Breast epithelium (tissue), 4 donors: ENCODE results near the gene FERD3L. TPM values are rescaled to one million over a fixed set of nuclear protein-coding genes. Genes with fewer than 3 reads are reported as not detected.

Source experiments
- DNase-seq, 2 donors: peaks; one replicate each; pipeline ENCODE4 v3.0.0-alpha.2; 2019; ENCODE audit warnings: low spot score in 2 of 2
- H3K27ac ChIP-seq, 2 donors: fragments of 200-600 bp; sonication (generic) in 1 of 2; one replicate each; pipeline ENCODE4 v1.5.1; 2016 to 2019; ENCODE audit warnings: mild to moderate bottlenecking in 1 of 2
- H3K27me3 ChIP-seq, 2 donors: fragments of 200-600 bp; sonication (generic) in 1 of 2; one replicate each; pipeline versions ENCODE4 v1.5.1 to v1.6.0; 2017 to 2019; ENCODE audit warnings: control low read depth in 1 of 2, mild to moderate bottlenecking in 1 of 2
- H3K36me3 ChIP-seq: fragments of 200-600 bp; one replicate; pipeline ENCODE4 v1.5.1; 2019
- H3K4me1 ChIP-seq, 2 donors: fragments of 200-600 bp; sonication (generic); one replicate each; pipeline ENCODE4 v1.5.1; 2016 to 2019; ENCODE audit warnings: control low read depth in 1 of 2
- H3K4me3 ChIP-seq, 3 donors: fragments of 200-600 bp; sonication (generic); 1 replicate in 2 of 3; 2 replicates in 1 of 3; pipeline ENCODE4 v1.5.1; 2016 to 2019; ENCODE audit warnings: mild to moderate bottlenecking in 3 of 3, moderate library complexity in 2 of 3
- H3K9me3 ChIP-seq, 2 donors: fragments of 200-600 bp; sonication (generic) in 1 of 2; one replicate each; pipeline ENCODE4 v1.5.1; 2016 to 2019; ENCODE audit warnings: control low read depth in 1 of 2
- CTCF ChIP-seq, 3 donors: fragments of 450-650 bp; IDR thresholded peaks; one replicate each; pipeline ENCODE4 v1.5.1; 2016 to 2017; ENCODE audit warnings: antibody characterized with exemption in 3 of 3, mild to moderate bottlenecking in 3 of 3, moderate library complexity in 3 of 3
- POLR2A ChIP-seq: fragments of 450-650 bp; IDR thresholded peaks from one replicate; pipeline ENCODE4 v1.6.1; 2016; ENCODE audit warnings: antibody characterized with exemption, mild to moderate bottlenecking, moderate library complexity
- POLR2AphosphoS5 ChIP-seq, 3 donors: sonication (generic); formaldehyde crosslinking; IDR thresholded peaks; one replicate each; pipeline ENCODE4 v1.6.1; 2017; ENCODE audit warnings: antibody characterized with exemption in 3 of 3
- intact Hi-C: fragments of 100-400 bp; cut with DNase I; formaldehyde crosslinking; loops from one replicate; pipeline ENCODE4 v1.15.1; 2023; ENCODE audit warnings: low total_unique reads
- total RNA-seq, 3 donors: library from RNA; depleted of rRNA; stranded (reverse); fragments of >200 nt; gene quantifications; one replicate each; pipeline ENCODE4 v1.1.0, GENCODE V29; 2016

FERD3L gene
- total RNA-seq, 3 donors from 2014 or later, result not detected

- DNase-seq, result no peak
- Histone ChIP-seq H3K4me3 (no peak overlapping the region), H3K27ac (no peak overlapping the region), H3K27me3 (peaks cover 0 to 5% of the 10 kb centered on the region in 2 donors), H3K36me3 (no peaks in the 10 kb centered on the region), H3K9me3 (no peaks in the 10 kb centered on the region), H3K4me1 (no peaks in the 10 kb centered on the region)
- no peak for TF ChIP-seq POLR2AphosphoS5 (IDR thresholded peaks at IDR 0.05)
- no peak for TF ChIP-seq CTCF (IDR thresholded peaks at IDR 0.05)
- no peak for TF ChIP-seq POLR2A
- intact Hi-C loops, result no loop called here
Measured at GRCh38 chr7:19099194-19099593, 46.0 kb downstream of the FERD3L start.

DNA sequence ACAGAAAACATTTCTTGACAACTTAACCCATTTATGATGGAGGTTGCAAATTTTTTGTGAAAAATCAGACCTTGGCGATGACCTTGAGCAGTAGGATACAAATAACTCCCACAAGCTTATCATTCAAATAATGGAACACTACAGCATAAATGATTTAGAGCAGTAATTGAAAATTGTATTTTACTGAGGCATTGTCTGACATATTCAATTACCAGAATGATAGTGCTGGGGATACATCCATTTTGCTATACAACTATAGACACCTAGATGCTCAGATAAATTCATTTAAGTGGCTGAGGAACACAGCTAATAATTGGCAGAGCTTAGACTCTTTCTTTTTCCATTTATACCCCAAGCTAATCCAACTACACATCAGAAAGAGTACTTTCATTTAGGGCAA lies 46.7 kb downstream of the FERD3L start:
- H3K9me3 ChIP-seq, result no peaks in the 10 kb centered on the region
- no peak for DNase-seq
- no peaks in the 10 kb centered on the region for H3K4me1 ChIP-seq
- intact Hi-C loops, result no loop called here
- H3K36me3 ChIP-seq, result no peaks in the 10 kb centered on the region
- no peak overlapping the region for H3K27ac ChIP-seq
- H3K4me3 ChIP-seq, result no peak overlapping the region
- TF ChIP-seq POLR2AphosphoS5 (IDR thresholded peaks at IDR 0.05), result no peak
- peaks cover 0 to 5% of the 10 kb centered on the region in 2 donors for H3K27me3 ChIP-seq

DNA sequence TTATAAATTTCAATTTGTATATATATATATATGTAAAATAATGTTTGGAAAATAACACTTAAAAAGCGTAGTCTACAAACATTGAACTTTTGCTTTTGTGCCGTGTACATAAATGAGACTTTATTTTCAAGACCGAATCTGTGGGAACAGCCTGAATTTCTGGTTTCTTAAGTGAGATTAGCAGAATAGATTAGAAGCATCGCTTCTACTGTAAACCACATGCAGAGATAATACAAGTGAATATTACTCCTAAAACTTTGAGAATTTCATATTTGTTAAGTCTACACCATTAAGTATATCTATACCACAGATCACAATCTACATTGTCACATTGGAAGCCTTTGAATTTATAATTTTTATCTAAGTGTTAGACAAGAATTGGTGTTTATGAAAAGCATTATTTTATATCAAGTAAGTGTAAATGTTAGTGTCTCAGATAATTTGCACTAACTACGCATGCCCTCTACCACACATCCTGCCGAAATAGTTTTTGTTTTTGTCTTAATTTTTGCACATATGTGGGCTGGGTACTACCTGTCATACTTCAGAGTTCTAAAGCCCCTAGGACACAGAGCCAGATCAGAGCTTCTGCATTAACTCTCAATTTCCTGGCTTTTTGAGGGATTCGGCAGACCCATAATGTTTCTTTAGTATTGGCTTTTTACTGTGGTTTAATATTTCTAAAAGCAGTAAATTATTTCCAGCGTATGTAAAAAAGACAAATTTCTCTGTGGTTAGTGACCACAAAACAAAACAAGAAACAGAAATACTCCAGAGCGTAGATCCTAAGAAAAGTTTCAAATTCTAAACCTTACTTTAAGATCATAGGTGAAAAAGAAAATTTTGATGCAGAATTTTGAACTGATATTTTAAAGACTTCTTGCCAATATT lies 47.8 kb downstream of the FERD3L start:
- TF ChIP-seq POLR2A, result no peak
- no peak for TF ChIP-seq CTCF (IDR thresholded peaks at IDR 0.05)
- no peak for TF ChIP-seq POLR2AphosphoS5 (IDR thresholded peaks at IDR 0.05)
- H3K27me3 ChIP-seq, result peaks cover 0 to 5% of the 10 kb centered on the region in 2 donors
- no peaks in the 10 kb centered on the region for H3K4me1 ChIP-seq
- DNase-seq, result no peak
- no peak overlapping the region for H3K27ac ChIP-seq
- no peak overlapping the region for H3K4me3 ChIP-seq
- intact Hi-C loops, result no loop called here
- H3K9me3 ChIP-seq, result no peaks in the 10 kb centered on the region
- H3K36me3 ChIP-seq, result no peaks in the 10 kb centered on the region

DNA sequence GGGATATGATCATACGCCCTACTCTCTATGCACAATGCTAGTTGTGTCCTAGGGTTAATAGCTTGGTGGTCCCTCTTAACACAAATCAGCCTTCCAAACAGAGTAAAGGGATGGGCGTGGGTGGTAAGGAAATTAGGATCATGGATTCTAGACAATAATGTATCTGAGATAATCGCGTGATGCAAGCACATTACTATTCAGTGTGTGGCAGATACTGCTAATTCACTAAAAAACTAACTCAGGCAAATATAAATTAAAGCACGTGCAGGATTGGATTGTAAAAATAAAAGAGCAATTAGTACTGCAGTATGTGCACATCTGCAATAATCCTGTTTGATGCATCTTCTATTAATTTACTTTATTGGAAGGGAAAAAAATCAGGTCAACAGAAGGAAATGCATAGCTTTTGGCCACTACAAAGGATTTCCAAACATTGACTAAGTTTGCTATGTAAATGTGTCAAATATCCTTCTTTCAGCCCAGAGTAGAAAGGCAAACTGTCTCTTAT lies 49.8 kb downstream of the FERD3L start:
- peaks cover 0 to 5% of the 10 kb centered on the region in 2 donors for H3K27me3 ChIP-seq
- TF ChIP-seq POLR2AphosphoS5 (IDR thresholded peaks at IDR 0.05) (no peak), CTCF (IDR thresholded peaks at IDR 0.05) (no peak), POLR2A (no peak)
- DNase-seq, result no peak
- H3K36me3 ChIP-seq, result no peaks in the 10 kb centered on the region
- intact Hi-C loops, result no loop called here
- H3K9me3 ChIP-seq, result no peaks in the 10 kb centered on the region
- H3K4me3 ChIP-seq, result no peak overlapping the region
- no peaks in the 10 kb centered on the region for H3K4me1 ChIP-seq
- no peak overlapping the region for H3K27ac ChIP-seq

Other genes starting within 250 kb of the FERD3L start
- 10 to 100 TPM in 2 of 3 donors, 1 to 10 TPM in 1; 7.2 to 99.5 (median 60.0) TPM for gene TWIST1, start 27.8 kb downstream of the FERD3L start, total RNA-seq